HepG2 (cell line): Measurements from ENCODE around the gene TP53TG5. TPM values are rescaled to one million over a fixed set of nuclear protein-coding genes. Genes with fewer than 3 reads are reported as not detected.

Experiments used
- ATF7 ChIP-seq, 2 experiments: fragments of 450-650 bp in 1 of 2; sonication (generic) in 1 of 2; formaldehyde crosslinking in 1 of 2; IDR thresholded peaks; 2 replicates each; pipeline versions ENCODE4 v1.4.0 to v1.6.1; 2016 to 2020; ENCODE audit warnings: antibody characterized with exemption in 1 of 2, mild to moderate bottlenecking in 1 of 2, missing genetic modification reagents in 1 of 2
- CCDC6 ChIP-seq: sonication (generic); formaldehyde crosslinking; IDR thresholded peaks from 2 replicates; pipeline ENCODE4 v1.8.1; 2022; ENCODE audit warnings: mild to moderate bottlenecking, missing genetic modification reagents, moderate library complexity
- EP300 ChIP-seq, 3 experiments: sonication (generic) in 1 of 3; formaldehyde crosslinking in 1 of 3; IDR thresholded peaks; 2 replicates each; pipeline versions ENCODE4 v1.5.1 to v1.6.1; 2011 to 2020; ENCODE audit warnings: low read depth in 2 of 3, low read length in 2 of 3, borderline replicate concordance in 1 of 3, improper control_type of control experiment in 1 of 3, mild to moderate bottlenecking in 1 of 3, missing genetic modification reagents in 1 of 3, moderate library complexity in 1 of 3
- HNF4G ChIP-seq, 2 experiments: sonication (generic) in 1 of 2; formaldehyde crosslinking in 1 of 2; IDR thresholded peaks; 2 replicates each; pipeline versions ENCODE4 v1.4.0 to v1.6.1; 2011 to 2020; ENCODE audit warnings: borderline replicate concordance in 2 of 2, low read depth in 2 of 2, mild to moderate bottlenecking in 2 of 2, low read length in 1 of 2, missing genetic modification reagents in 1 of 2, moderate library complexity in 1 of 2
- MAZ ChIP-seq, 2 experiments: sonication (generic) in 1 of 2; formaldehyde crosslinking in 1 of 2; IDR thresholded peaks; 2 replicates each; pipeline versions ENCODE4 v1.5.0 to v1.6.1; 2012 to 2020; ENCODE audit warnings: low read depth in 2 of 2, mild to moderate bottlenecking in 2 of 2, borderline replicate concordance in 1 of 2, improper control_type of control experiment in 1 of 2, low read length in 1 of 2, missing genetic modification reagents in 1 of 2, moderate library complexity in 1 of 2
- MIER3 ChIP-seq: IDR thresholded peaks from 2 replicates; pipeline ENCODE4 v1.6.1; 2016; ENCODE audit warnings: missing compliant biosample characterization, borderline replicate concordance
- NFE2 ChIP-seq: sonication (generic); formaldehyde crosslinking; IDR thresholded peaks from 2 replicates; pipeline ENCODE4 v1.4.0; 2020; ENCODE audit warnings: missing genetic modification reagents
- RFXANK ChIP-seq: IDR thresholded peaks from 2 replicates; pipeline ENCODE4 v1.6.1; 2016
- SAFB2 ChIP-seq: sonication (generic); formaldehyde crosslinking; IDR thresholded peaks from 2 replicates; pipeline ENCODE4 v1.5.1; 2020; ENCODE audit warnings: missing genetic modification reagents, low read depth, mild to moderate bottlenecking, borderline replicate concordance
- SCMH1 ChIP-seq: sonication (generic); formaldehyde crosslinking; IDR thresholded peaks from 2 replicates; pipeline ENCODE4 v1.9.0; 2021; ENCODE audit warnings: missing genetic modification reagents, mild to moderate bottlenecking, borderline replicate concordance
- ZC3H4 ChIP-seq: sonication (generic); formaldehyde crosslinking; IDR thresholded peaks from 2 replicates; pipeline ENCODE4 v1.4.0; 2020; ENCODE audit warnings: missing genetic modification reagents, borderline replicate concordance
- polyA plus RNA-seq, 8 experiments: library from polyadenylated mRNA; depleted of rRNA in 3 of 8; stranded (reverse) in 7 of 8; unstranded in 1 of 8; fragments of >200 nt; fragmentation: Illumina TruSeq in 4 of 8; extraction: Trizol in 4 of 8; gene quantifications; 2 replicates each; pipeline versions ENCODE4 v1.2.1 to v1.2.3, GENCODE V29; 2011 to 2016; ENCODE audit warnings: low read depth in 4 of 8, missing spikeins in 1 of 8, mixed read lengths in 1 of 8; ENCODE audit not compliant: insufficient read depth in 1 of 8
- total RNA-seq, 5 experiments: library from RNA; depleted of rRNA; stranded (reverse); fragments of >200 nt; fragmentation: Illumina TruSeq; extraction: Trizol; gene quantifications; 2 replicates each; pipeline ENCODE4 v1.2.3, GENCODE V29; 2016; ENCODE audit warnings: low read depth in 1 of 5
- TF ChIP-seq, protein P1 (sequence below): sonication (generic); formaldehyde crosslinking; IDR thresholded peaks from 2 replicates; pipeline ENCODE4 v1.5.1; 2020; ENCODE audit warnings: missing genetic modification reagents, mild to moderate bottlenecking, borderline replicate concordance
- TF ChIP-seq, protein P2 (sequence below): sonication (generic); formaldehyde crosslinking; IDR thresholded peaks from 2 replicates; pipeline ENCODE4 v1.4.0; 2020; ENCODE audit warnings: missing genetic modification reagents
- TF ChIP-seq, protein P3 (sequence below): fragments of 450-650 bp; IDR thresholded peaks from 2 replicates; pipeline ENCODE4 v1.6.1; 2017; ENCODE audit warnings: mild to moderate bottlenecking
- TF ChIP-seq, protein P4 (sequence below): sonication (generic); formaldehyde crosslinking; IDR thresholded peaks from 2 replicates; pipeline ENCODE4 v1.8.0; 2023; ENCODE audit warnings: mild to moderate bottlenecking, missing genetic modification reagents
- TF ChIP-seq, protein P5 (sequence below): sonication (generic); formaldehyde crosslinking; IDR thresholded peaks from 2 replicates; pipeline ENCODE4 v1.8.0; 2022; ENCODE audit warnings: mild to moderate bottlenecking, missing genetic modification reagents; ENCODE audit not compliant: insufficient replicate concordance
- TF ChIP-seq, protein P6 (sequence below): sonication (generic); formaldehyde crosslinking; IDR thresholded peaks from 2 replicates; pipeline ENCODE4 v1.4.0; 2020; ENCODE audit warnings: mild to moderate bottlenecking, missing genetic modification reagents

TP53TG5 gene
- total and polyA plus RNA-seq, 2 of the 13 experiments (the other 11 are each of a cell fraction or from before 2014, with no cell fraction given), result 0.11 TPM; not detected in 1

DNA sequence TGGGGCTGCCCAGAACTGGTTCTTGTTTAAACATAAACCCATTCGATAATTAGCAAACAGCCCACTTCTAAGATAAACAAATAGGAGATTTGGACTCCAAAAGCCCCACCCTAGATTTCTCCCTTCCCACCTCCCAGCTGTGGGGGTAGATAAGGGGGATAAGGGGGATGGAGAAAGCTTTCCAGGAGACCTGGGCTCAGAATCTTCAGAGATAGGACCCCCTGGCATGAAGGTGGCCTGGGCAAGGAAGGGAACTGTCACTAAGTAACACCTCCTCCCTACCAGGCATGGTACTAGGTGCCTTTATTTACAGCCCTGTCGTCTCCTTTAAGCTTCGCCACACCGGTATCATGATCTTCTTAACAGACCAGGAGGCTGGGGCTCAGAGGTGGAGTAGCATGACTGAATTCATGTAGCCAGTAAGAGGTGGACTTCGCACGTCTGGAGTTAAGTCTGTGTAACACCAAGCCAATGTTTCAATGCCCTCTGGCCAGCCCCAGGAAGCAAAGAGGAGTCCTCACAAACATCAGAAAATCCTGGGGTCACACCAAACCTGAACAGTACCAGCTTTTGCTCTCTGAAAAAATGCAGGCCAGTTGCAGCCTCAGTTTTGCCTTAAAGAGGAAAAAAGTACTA, 34.5 kb downstream of the TP53TG5 start (continued):
- TF ChIP-seq CCDC6 (CRISPR knock-in tag) (no peak; the same call in 1 of the 2 replicates), ATF7 (IDR thresholded peaks at IDR 0.05) (no peak), ATF7 (CRISPR knock-in tag; IDR thresholded peaks at IDR 0.05) (no peak), MAZ (IDR thresholded peaks at IDR 0.05; ENCODE audit: borderline replicate concordance, low read depth, low read length) (0 out of 2 replicates have a peak, but pooled peaks have one; percentile 32), MAZ (CRISPR knock-in tag; IDR thresholded peaks at IDR 0.05; ENCODE audit: low read depth) (no peak; the same call in 1 of the 2 replicates), SCMH1 (CRISPR knock-in tag) (no peak), HNF4G (IDR thresholded peaks at IDR 0.05; ENCODE audit: borderline replicate concordance, low read depth, low read length) (peak; percentile 73), HNF4G (CRISPR knock-in tag; IDR thresholded peaks at IDR 0.05; ENCODE audit: borderline replicate concordance, low read depth) (peak; percentile 55; the same call in 1 of the 2 replicates), NFE2 (no peak), SAFB2 (CRISPR knock-in tag) (no peak), ZC3H4 (no peak; the same call in 1 of the 2 replicates), EP300 (IDR thresholded peaks at IDR 0.05; ENCODE audit: low read depth in 2 of 2, low read length in 2 of 2) (peak in 1 of 2 experiments; percentile 64; a peak in 2 of 4 replicates), EP300 (CRISPR knock-in tag; IDR thresholded peaks at IDR 0.05; ENCODE audit: borderline replicate concordance) (no peak), RFXANK (CRISPR knock-in tag) (no peak), MIER3 (CRISPR knock-in tag) (no peak)
- TF ChIP-seq, protein P1, sequence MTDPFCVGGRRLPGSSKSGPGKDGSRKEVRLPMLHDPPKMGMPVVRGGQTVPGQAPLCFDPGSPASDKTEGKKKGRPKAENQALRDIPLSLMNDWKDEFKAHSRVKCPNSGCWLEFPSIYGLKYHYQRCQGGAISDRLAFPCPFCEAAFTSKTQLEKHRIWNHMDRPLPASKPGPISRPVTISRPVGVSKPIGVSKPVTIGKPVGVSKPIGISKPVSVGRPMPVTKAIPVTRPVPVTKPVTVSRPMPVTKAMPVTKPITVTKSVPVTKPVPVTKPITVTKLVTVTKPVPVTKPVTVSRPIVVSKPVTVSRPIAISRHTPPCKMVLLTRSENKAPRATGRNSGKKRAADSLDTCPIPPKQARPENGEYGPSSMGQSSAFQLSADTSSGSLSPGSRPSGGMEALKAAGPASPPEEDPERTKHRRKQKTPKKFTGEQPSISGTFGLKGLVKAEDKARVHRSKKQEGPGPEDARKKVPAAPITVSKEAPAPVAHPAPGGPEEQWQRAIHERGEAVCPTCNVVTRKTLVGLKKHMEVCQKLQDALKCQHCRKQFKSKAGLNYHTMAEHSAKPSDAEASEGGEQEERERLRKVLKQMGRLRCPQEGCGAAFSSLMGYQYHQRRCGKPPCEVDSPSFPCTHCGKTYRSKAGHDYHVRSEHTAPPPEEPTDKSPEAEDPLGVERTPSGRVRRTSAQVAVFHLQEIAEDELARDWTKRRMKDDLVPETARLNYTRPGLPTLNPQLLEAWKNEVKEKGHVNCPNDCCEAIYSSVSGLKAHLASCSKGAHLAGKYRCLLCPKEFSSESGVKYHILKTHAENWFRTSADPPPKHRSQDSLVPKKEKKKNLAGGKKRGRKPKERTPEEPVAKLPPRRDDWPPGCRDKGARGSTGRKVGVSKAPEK (CRISPR knock-in tag), result no peak
- TF ChIP-seq, protein P2, sequence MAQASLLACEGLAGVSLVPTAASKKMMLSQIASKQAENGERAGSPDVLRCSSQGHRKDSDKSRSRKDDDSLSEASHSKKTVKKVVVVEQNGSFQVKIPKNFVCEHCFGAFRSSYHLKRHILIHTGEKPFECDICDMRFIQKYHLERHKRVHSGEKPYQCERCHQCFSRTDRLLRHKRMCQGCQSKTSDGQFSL (CRISPR knock-in tag), result 0 out of 2 replicates have a peak, but pooled peaks have one; percentile 13
- TF ChIP-seq, protein P3, sequence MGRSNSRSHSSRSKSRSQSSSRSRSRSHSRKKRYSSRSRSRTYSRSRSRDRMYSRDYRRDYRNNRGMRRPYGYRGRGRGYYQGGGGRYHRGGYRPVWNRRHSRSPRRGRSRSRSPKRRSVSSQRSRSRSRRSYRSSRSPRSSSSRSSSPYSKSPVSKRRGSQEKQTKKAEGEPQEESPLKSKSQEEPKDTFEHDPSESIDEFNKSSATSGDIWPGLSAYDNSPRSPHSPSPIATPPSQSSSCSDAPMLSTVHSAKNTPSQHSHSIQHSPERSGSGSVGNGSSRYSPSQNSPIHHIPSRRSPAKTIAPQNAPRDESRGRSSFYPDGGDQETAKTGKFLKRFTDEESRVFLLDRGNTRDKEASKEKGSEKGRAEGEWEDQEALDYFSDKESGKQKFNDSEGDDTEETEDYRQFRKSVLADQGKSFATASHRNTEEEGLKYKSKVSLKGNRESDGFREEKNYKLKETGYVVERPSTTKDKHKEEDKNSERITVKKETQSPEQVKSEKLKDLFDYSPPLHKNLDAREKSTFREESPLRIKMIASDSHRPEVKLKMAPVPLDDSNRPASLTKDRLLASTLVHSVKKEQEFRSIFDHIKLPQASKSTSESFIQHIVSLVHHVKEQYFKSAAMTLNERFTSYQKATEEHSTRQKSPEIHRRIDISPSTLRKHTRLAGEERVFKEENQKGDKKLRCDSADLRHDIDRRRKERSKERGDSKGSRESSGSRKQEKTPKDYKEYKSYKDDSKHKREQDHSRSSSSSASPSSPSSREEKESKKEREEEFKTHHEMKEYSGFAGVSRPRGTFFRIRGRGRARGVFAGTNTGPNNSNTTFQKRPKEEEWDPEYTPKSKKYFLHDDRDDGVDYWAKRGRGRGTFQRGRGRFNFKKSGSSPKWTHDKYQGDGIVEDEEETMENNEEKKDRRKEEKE, result no peak
- TF ChIP-seq, protein P4, sequence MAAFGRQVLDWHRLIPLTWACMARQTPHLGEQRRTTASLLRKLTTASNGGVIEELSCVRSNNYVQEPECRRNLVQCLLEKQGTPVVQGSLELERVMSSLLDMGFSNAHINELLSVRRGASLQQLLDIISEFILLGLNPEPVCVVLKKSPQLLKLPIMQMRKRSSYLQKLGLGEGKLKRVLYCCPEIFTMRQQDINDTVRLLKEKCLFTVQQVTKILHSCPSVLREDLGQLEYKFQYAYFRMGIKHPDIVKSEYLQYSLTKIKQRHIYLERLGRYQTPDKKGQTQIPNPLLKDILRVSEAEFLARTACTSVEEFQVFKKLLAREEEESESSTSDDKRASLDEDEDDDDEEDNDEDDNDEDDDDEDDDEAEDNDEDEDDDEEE (CRISPR knock-in tag), result peak; percentile 92
- TF ChIP-seq, protein P5, sequence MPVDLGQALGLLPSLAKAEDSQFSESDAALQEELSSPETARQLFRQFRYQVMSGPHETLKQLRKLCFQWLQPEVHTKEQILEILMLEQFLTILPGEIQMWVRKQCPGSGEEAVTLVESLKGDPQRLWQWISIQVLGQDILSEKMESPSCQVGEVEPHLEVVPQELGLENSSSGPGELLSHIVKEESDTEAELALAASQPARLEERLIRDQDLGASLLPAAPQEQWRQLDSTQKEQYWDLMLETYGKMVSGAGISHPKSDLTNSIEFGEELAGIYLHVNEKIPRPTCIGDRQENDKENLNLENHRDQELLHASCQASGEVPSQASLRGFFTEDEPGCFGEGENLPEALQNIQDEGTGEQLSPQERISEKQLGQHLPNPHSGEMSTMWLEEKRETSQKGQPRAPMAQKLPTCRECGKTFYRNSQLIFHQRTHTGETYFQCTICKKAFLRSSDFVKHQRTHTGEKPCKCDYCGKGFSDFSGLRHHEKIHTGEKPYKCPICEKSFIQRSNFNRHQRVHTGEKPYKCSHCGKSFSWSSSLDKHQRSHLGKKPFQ (CRISPR knock-in tag), result no peak
- TF ChIP-seq, protein P6, sequence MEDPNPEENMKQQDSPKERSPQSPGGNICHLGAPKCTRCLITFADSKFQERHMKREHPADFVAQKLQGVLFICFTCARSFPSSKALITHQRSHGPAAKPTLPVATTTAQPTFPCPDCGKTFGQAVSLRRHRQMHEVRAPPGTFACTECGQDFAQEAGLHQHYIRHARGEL, result no peak
